HL-60 (cell line): ENCODE data around the gene DARS1.
"Not testable (repeated sequence)": the region's sequence is repeated elsewhere in the genome, so short reads cannot be mapped to it uniquely, and the experiment has no call there.

Experiments
- DNase-seq, 2 experiments: peaks; one replicate each; pipeline ENCODE4 v3.0.0-alpha.2; 2010 to 2020; ENCODE audit warnings: low read depth in 1 of 2, low spot score in 1 of 2
- H3K27ac ChIP-seq: fragments of 250-450 bp; sonication (Bioruptor Pico); replicated peaks from 2 replicates; pipeline ENCODE4 v1.5.1; 2020; ENCODE audit warnings: mild to moderate bottlenecking, moderate library complexity
- H3K27me3 ChIP-seq: fragments of 250-450 bp; sonication (Bioruptor Pico); 2 replicates; pipeline ENCODE4 v1.5.1; 2021; ENCODE audit warnings: mild to moderate bottlenecking, moderate library complexity; ENCODE audit not compliant: insufficient read depth, poor library complexity, severe bottlenecking
- H3K4me3 ChIP-seq: replicated peaks from 2 replicates; pipeline ENCODE4 v1.5.1; 2011; ENCODE audit warnings: mild to moderate bottlenecking, control low read depth, low read length; ENCODE audit not compliant: insufficient read depth
- GABPA ChIP-seq: IDR thresholded peaks from 2 replicates; pipeline ENCODE4 v1.6.1; 2012; ENCODE audit warnings: low read depth
- POLR2AphosphoS5 ChIP-seq: IDR thresholded peaks from 2 replicates; pipeline ENCODE4 v1.6.1; 2012; ENCODE audit warnings: low read depth
- SPI1 ChIP-seq: IDR thresholded peaks from 2 replicates; pipeline ENCODE4 v1.6.1; 2012; ENCODE audit warnings: low read depth, mild to moderate bottlenecking, borderline replicate concordance
- TF ChIP-seq, protein P1 (sequence below): IDR thresholded peaks from one replicate; pipeline ENCODE4 v1.5.1; 2011; ENCODE audit warnings: low read length, control low read depth, inconsistent platforms; ENCODE audit not compliant: insufficient read depth
- TF ChIP-seq, protein P2 (sequence below): IDR thresholded peaks from 2 replicates; pipeline ENCODE4 v1.6.1; 2012; ENCODE audit warnings: low read depth; ENCODE audit not compliant: insufficient replicate concordance

The DARS1 gene

DNA sequence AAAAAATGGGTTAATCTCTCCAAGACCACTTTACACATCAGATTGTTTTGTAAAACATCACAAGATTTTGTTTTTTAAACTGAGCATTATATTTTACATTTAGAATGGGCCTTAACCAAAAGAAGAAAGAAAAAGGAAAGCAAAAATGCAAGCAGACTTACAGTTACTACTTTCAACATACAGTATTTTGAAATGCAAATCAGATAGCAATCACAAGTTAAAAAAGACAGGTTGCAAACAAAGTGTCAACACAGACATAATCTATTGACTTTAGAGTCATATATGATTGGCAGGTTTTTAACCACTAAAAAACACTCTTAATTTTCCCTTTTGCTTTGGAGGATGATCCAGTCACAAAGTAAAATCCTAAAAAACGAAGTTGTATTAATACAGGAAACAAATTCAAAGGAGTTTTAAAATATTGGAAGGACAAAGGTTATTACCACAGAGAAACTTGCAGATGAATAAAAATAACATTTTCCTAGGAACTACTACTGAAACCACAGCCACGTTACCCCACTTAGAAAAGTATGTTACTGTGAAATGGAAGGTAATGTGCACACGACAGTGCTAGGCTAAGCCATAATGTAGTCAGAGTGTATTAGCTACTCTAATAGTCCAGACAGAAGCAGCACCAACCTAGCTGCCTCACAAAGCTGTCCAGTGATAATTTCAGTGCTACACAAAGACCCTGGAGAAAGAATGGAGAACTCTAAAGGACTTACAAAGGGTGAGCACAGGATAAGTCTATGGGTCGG, 22.9 kb downstream of the DARS1 start:
- peak overlapping the region; percentile 13; the same call in 1 of the 2 replicates for H3K27ac ChIP-seq
- no peak for TF ChIP-seq SPI1
- no peak for TF ChIP-seq POLR2AphosphoS5
- TF ChIP-seq GABPA = no peak
- TF ChIP-seq, protein P1, sequence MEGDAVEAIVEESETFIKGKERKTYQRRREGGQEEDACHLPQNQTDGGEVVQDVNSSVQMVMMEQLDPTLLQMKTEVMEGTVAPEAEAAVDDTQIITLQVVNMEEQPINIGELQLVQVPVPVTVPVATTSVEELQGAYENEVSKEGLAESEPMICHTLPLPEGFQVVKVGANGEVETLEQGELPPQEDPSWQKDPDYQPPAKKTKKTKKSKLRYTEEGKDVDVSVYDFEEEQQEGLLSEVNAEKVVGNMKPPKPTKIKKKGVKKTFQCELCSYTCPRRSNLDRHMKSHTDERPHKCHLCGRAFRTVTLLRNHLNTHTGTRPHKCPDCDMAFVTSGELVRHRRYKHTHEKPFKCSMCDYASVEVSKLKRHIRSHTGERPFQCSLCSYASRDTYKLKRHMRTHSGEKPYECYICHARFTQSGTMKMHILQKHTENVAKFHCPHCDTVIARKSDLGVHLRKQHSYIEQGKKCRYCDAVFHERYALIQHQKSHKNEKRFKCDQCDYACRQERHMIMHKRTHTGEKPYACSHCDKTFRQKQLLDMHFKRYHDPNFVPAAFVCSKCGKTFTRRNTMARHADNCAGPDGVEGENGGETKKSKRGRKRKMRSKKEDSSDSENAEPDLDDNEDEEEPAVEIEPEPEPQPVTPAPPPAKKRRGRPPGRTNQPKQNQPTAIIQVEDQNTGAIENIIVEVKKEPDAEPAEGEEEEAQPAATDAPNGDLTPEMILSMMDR = no peak
- TF ChIP-seq, protein P2, sequence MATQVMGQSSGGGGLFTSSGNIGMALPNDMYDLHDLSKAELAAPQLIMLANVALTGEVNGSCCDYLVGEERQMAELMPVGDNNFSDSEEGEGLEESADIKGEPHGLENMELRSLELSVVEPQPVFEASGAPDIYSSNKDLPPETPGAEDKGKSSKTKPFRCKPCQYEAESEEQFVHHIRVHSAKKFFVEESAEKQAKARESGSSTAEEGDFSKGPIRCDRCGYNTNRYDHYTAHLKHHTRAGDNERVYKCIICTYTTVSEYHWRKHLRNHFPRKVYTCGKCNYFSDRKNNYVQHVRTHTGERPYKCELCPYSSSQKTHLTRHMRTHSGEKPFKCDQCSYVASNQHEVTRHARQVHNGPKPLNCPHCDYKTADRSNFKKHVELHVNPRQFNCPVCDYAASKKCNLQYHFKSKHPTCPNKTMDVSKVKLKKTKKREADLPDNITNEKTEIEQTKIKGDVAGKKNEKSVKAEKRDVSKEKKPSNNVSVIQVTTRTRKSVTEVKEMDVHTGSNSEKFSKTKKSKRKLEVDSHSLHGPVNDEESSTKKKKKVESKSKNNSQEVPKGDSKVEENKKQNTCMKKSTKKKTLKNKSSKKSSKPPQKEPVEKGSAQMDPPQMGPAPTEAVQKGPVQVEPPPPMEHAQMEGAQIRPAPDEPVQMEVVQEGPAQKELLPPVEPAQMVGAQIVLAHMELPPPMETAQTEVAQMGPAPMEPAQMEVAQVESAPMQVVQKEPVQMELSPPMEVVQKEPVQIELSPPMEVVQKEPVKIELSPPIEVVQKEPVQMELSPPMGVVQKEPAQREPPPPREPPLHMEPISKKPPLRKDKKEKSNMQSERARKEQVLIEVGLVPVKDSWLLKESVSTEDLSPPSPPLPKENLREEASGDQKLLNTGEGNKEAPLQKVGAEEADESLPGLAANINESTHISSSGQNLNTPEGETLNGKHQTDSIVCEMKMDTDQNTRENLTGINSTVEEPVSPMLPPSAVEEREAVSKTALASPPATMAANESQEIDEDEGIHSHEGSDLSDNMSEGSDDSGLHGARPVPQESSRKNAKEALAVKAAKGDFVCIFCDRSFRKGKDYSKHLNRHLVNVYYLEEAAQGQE = no peak
- H3K4me3 ChIP-seq = no peak overlapping the region
- H3K27me3 ChIP-seq = no peaks in the 10 kb centered on the region
- DNase-seq = no peak

DNA sequence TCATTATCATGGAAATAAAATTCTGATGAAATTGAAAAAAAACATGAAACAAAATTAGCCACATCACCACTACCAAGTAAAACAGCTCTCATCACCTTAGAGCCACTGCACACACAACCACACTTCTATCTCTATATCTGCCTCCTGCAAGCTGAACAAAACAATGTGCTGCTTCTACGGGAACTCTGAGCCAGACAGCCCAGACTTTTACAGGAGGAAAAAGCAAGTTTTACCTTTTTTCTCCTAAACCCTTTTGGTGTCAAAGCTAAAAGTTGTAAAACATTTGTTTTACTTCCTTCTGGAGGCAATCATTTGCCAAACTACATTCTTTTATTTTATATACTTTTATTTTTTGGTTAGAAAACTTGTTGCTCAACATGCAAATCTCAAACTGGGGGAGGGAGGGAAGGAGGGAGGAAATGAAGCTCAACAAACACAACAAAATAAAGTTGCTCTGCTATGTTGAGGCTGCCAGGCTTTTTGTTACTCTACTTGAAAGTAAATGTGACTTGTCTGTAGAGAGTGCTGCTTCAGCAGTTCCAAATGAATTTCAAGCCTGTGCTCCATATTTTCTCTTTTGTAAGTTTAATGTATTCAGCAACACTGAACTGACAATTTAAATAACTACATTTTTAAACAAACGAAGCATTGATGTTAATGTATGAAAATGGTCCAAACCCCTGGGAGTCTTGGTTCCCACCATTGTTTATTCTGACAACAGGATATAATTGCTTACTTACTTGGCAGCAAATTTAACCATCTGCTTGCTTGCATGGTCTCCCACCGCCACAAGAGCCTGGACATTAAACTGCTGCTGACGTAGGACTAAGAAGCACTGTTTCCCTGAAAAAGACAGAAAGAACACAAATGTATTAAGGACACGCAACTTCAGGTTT, 24.5 kb downstream of the DARS1 start:
- no peak for DNase-seq
- Histone ChIP-seq H3K27me3 (no peaks in the 10 kb centered on the region), H3K4me3 (no peak overlapping the region), H3K27ac (no peak overlapping the region)
- TF ChIP-seq GABPA = no peak
- no peak for TF ChIP-seq SPI1
- TF ChIP-seq, protein P1 = no peak
- no peak for TF ChIP-seq POLR2AphosphoS5
- TF ChIP-seq, protein P2 = no peak

DNA sequence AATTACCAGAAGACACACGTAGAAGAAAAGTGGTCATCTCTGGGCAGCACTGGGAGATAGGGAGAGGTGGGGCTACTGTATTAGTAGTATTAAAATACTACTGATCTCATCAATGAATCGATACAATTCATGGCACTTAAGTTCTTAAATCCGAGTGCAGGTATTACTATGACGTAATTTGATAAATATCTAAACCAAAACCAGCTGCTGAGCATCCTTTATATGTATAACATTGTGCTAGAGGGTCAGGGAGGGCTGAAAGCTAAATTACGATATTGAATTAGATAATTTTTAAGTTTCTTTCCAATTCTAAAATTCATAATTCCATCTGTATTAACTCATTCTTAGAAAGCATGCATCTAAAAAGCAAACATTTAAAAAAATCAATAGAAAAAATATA, 25.3 kb downstream of the DARS1 start:
- no peak for DNase-seq
- TF ChIP-seq GABPA (no peak), SPI1 (no peak), POLR2AphosphoS5 (no peak)
- TF ChIP-seq, protein P1 = no peak
- TF ChIP-seq, protein P2 = no peak
- Histone ChIP-seq H3K27ac (no peak overlapping the region), H3K4me3 (no peak overlapping the region), H3K27me3 (no peaks in the 10 kb centered on the region)

DNA sequence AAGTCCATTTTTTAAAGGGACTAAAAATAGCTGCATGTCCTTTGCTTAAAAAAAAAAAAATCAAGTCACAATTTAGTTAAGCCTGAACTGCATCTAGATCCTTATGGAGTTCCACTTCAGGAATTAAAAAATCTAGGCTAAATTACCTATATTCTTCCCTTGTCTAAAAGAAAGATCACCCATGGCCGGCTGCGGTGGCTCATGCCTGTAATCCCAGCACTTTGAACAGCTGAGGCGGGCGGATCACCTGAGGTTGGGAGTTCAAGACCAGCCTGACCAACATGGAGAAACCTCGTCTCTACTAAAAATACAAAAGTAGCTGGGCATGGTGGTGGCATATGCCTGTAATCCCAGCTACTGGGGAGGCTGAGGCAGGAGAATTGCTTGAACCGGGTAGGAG, 26.5 kb downstream of the DARS1 start:
- not testable (repeated sequence) for H3K27me3 ChIP-seq, H3K4me3 ChIP-seq, H3K27ac ChIP-seq, DNase-seq
